HPDE6-E6E7 (cell line): ENCODE measurements around the gene KCND2.

Experiments
- DNase-seq: peaks from one replicate; pipeline ENCODE4 v3.0.0; 2011; ENCODE audit warnings: missing footprints; ENCODE audit errors: extremely low spot score

Gene KCND2

DNA sequence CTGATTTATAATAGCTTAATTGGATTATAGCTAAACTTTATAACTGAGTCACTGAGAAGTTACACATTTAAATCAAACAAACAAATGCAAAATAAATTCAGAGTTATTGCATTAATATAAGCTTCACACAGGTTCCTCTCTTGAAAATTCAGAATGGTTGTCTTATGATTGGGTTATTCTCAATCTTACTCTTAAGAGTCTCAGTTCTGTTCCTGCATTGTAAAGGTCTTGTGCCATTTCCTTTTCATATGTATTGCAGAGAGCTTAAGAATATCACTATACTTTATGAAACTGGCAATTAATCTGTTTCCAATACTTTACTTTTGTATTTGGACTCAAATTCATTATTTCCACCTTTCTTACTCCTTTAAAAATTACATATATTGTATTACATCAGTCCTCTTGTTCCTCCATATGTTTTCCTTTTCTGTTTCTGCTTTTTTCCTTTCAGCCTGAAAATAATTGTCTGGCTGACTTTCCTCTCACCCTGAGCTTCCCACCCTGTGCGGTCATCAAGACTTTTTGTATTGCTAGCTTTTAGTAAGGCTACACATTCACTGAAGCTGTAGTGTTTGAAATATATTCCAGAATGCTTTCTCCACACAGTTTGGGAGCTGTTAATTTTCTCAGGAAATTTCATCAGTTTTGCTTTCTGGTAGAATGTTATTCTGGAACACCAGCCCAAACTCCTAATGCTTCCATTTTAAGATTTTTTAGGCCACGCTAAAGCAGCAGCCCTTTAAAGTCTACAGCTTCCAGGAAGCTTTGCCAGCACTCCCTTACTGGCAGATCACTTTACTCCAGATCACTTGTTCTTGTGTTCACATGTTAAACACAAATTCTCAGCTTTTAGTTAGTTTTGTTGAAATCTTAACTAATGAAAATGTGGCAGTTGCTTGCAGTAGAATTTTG lies 139.4 kb downstream of the KCND2 start:
- DNase-seq, result no peak

DNA sequence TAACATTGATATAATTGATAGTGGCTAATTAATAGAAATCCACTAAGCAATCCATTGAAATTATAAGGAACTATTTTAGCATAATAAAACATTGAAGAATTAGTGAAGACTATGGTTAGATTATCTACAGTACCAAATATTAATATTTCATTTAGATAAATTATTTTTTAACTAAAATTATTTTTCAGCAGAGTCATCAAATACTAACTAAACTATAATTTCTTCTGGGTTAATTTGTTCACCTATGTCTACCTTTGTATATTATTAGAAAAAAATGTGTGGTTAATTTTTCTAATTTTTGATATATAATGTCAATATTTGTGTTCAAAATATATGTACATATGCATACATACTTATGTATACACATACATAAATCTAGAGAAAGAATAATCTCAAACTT lies 140.2 kb downstream of the KCND2 start:
- DNase-seq, result no peak

DNA sequence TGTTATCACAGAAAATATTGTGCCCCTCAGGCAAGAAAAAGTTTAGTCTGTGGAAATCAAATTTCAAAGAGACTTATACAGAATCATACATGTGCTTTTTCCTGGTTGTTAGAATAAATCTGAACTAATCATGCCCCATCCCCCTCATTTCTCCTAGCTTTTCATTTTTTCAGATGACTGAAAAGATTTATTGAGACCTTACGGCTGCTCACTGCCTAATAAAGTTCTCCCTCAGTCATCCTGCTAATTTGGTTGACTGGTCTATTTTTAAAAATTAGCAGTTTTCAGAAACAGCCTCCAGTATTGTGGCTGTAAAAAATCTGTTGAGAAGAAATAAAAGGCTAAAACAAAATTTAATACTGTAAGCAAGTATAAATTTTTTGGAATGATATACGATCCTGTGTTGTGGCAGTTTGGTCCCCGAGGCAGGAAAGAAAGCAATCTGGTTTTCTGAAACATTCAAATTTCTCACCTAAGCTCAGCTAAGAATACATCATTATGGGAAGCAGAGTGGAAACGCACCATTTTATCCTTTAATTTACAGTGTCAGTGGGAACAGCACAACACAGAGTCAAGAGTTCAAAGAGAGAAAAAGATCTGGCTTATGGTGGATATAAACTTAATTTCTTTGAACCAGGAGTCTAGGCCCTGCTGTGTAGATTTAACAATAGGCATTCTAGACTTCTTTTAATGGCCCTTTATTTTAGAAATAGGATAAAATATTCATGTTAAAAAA lies 144.4 kb downstream of the KCND2 start:
- DNase-seq, result no peak

DNA sequence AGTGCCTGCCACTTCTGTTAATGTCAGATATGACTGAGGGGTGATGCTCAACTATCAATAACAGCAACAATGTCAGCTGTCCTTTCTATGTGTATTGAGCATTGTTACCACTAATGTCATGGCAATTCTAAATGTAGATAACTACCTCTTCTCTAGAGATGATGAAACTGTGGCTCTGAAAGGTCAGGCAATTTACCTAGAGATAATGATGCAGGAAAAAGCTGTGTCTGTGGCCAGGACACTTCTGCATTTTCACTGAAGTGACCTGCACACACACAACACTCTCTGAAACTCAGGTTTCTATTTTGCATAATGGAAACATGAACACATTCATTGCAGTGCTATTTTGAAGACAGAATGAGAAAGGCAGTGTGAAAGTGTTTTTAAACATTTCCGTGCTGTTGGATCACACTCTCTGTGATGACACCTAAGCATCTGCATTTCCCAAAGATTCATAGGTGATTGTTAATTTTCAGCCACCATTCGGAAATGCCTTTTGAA lies 148.2 kb downstream of the KCND2 start:
- DNase-seq, result no peak

DNA sequence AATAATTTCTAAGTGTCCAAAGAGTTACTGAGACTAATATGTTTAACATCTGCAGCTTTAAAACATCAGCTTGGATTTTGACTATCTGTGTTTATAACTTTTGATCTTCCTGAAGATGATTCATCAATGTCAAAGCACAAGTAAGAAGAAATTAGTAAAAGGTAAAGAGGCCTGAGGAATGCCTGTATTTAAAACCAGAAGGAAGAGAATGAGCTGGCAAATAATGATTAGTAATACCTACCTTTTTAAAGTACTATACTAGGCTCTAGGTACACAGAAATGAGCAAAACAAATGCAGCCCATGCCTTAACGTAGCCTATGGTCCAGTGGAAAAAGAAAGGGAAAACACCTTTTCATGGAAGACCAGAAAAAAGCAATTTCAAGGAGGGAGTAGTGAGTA lies 158.0 kb downstream of the KCND2 start:
- DNase-seq, result no peak

DNA sequence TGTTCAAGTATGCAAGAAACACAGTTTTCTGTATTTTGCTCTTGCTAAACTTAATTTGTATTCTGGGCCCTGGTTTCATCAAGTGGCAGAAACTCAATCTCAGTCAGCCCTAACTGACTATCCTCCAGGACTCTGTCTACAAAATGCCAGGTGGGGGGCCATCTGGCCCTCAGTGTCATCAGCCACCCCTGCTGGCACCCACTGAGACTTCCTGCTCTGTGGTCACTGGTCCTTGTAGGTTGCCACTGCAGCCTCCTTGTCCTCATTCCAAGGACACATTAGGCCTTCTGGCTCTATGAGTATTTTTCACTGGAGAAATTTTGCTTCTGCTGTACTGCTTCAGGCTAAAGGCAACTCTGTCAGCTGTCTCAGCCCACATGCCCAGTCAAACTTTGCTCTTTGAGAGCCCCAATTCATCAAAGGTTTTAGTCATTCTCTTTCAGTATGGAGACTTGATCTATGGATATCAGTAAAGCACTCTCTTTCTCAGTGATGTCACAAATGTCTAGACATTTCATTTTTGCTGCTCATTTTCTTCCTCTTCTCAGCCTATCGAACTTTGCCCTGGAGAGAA lies 163.6 kb downstream of the KCND2 start:
- DNase-seq, result no peak

DNA sequence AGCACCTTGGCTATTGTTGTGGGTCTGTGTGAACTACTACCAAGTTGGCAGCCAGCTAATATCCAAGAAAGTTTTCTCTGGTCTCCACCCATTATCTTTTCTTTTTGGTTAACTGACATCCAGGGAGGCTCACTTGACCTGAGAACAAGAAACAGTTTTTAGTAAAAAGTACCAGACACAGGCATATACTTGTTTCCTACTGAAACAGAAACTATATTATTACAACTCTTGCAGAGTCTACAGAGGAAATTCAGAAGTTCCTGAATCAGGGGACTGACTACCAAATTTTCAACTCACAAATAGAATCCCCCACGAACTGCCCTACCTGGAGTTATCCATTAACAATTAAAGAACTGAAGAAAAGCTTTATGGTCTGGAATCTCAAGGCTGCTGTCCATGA lies 168.9 kb downstream of the KCND2 start:
- DNase-seq, result no peak

DNA sequence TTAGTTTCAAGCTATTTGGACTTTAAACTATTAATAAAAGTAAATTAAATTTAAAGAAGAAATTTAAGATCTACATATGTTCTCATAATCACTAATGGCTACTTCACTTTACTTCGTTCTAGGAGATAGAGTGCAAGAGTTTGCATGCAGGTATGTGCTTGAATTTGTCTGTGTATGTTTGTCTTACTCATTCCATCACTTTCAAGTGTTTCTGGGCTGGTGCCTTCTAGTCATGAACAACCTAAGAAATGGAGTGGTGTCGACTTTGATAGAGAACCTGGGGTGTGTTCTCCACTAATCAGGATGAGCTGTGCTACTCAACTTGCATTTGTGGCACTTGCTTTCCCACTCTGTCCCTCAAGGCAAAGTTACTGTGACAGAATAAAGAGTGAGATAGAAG lies 169.9 kb downstream of the KCND2 start:
- no peak for DNase-seq

DNA sequence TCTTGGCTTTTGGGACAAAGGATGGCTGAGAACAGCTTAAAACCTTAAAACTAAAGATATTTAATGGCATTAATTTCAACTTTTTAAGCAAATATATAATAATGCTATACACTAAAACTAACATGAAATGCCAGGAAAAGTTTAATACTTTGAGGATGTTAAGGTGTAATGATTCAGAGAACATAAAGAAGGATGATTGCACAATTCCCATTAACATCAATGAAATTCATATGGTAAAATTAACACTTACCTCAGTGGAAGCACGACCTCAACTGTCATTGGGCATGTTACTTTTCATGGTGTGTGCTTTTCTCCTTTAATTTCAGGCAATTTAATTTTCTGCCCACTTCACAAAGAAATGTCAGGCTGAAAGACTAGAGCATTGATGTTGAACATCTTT lies 171.7 kb downstream of the KCND2 start:
- no peak for DNase-seq

DNA sequence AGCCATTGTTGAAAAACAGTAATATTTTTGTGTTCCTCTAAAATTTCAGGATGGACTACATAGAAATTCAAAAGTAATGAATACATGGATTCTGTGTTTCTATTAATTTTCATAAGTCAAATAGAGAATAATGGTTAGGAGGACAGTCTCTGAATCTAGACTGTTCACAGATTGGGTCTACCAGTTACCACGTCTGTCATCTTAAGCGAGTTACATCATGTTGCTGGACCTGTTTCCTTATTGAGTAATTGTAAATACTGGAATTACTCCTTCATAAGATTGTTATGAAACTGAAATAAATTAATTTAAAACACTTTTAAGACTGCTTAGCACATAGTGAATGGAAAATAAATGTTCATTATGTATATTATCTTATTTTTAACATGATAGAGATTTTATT lies 172.3 kb downstream of the KCND2 start:
- peak; percentile 6 for DNase-seq

DNA sequence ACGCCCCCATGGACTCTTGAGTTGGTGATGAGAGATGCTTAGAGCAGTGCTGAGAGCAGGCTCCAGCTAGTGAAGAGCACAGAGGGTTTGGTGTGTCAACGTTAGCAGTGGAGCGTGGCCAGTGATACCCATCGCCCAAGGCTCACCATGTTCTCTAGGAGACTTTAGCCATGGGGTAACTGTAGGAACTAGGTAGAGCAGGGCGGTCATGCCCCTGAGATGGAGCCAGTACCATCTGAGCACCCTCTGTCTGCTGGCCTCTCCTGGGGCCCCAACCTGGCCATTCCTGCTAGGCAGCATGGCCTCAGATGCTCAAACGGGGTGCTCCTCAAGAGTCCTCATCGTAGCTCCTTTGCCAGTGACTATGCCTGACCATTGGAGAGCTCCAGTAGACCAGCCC lies 179.7 kb downstream of the KCND2 start:
- no peak for DNase-seq

DNA sequence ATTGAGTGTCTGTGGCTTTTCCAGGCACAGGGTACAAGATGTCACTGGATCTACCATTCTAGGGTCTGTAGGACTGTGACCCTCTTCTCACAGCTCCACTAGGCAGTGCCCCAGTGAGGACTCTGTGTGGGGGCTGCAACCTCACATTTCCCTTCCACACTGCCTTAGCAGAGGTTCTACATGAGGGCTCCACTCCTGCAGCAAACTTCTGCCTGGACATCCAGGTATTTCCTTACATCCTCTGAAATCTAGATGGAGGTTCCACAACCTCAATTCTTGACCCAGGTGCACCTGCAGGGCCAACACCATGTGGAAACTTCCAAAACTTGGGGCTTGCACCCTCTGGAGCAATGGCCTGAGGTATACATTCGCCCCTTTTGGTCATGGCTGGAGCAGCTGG lies 183.7 kb downstream of the KCND2 start:
- DNase-seq, result no peak

DNA sequence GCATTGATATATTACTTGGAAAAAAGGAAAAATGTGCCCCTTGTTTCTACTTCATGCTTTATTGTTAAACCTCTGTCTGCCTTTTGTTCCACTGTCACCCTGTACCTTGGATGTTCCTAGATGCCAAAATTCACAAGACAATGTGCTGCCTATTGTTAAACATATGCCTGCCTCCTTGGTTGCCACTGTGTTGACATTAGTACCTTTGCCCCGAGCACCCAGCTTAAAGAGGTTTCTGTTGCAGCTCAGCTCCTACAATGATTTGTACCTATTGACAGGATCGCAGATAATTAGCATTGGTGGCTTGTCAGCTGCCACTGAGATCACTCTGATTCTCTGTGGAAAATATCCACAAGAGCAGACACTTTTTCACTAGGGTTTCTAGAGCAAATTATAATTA lies 188.0 kb downstream of the KCND2 start:
- no peak for DNase-seq

DNA sequence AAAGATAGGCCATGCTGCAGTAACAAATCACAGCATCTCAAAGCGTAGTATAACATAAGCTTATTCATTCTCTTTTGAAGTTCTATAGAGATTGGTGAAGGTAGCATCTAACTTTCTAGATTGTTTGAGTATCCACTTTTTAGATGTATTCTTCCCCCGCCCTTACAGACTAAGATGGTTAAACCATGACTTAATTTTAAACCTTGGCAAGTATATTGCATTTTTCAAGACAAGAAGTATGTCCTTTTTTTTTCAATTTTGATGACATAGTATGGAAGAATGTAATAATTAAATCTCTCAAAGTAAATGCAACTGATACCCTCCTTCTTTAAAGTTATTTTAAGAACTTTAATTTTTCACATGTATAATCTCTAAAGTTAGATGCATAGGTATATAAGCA lies 190.0 kb downstream of the KCND2 start:
- DNase-seq, result no peak

DNA sequence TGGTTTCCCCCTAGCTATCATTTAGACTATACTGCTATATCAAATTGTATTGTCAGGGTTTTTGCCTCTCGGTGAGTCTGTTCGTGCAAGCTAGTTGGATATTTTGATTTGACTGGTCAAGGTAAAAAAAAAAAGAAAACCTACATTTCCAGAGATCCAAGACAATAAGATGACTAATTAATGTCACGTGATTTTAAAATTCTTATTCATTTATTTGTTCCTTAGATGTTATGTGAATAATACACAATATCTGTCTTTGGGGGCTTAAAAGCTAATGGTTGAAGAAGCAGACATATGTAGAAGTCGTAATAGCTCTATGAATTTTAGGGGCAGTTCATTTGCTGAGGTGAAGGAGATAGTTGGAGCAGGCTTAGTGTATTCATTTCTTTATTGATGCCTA lies 191.1 kb downstream of the KCND2 start:
- DNase-seq, result no peak

DNA sequence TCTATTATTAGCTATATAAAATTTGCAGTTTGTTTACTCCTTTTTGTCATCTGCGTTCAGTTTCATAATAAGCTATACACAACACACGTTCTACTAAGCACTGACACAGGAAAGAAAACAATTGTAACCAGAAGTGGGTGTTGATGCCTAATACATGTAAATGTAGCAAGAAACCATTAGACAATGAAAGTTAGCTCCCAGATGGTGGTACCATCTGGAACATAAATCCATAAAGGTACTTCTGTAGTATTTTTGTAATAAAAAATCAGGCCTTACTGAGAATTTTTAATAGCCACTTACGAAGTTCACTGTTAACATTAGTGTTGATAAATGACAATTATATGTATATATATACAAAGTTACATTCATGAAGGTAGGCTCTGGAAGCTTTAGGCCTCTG lies 194.7 kb downstream of the KCND2 start:
- no peak for DNase-seq

DNA sequence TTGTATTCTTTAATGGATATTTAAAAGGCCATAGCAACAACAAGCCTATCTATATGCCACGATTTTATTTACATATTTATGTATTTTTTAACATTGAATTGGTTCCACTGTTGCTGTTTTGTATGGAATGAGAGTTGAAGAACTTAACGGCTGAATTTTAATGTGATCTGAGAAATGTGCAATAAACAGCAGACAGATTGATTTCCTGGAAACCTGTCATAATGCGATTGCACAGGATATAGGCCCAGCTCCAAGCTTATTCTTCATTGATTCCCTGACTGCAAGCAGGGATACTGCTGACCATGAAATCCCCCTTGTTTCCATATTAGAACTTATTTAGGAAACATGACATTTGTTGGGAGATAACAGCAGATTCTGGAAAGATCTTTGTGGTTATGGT lies 195.6 kb downstream of the KCND2 start:
- no peak for DNase-seq

DNA sequence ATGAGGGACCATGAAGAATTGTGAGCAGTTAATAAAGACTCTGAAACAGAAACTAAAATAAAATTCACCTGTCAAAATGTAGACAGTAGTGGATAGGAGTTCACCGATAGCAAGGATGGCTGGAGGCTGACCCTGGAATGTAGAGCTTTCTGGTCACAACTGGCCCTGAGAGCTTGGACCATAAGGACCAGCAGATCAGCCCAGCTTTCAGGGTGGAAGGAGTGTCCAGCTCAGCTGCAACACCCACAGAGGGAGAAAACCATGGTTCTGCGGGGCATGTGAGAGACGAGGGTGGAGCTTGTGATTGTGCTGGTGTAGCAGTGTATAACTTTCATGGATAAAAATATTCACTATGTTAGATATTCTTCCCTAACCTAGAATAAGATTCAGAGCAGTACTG lies 199.9 kb downstream of the KCND2 start:
- DNase-seq, result no peak

DNA sequence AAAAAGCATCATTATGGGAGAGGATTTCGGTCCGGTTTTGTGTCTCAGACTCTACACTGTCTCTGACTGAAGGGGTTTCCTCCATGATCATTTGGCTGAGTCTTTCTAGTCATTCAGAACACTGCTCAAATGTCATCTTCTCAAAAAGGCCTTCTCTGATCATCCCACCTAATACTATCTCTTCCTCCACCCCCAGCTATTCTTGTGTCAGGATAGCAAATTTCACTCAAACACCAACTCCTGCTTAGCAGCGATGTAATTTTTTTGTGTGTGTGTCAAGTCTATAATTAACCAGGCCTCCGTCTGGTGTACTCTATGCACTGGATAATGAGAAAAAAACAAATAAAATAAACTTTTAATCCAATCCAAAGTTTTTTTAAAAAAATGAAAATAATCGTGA lies 200.4 kb downstream of the KCND2 start:
- no peak for DNase-seq

DNA sequence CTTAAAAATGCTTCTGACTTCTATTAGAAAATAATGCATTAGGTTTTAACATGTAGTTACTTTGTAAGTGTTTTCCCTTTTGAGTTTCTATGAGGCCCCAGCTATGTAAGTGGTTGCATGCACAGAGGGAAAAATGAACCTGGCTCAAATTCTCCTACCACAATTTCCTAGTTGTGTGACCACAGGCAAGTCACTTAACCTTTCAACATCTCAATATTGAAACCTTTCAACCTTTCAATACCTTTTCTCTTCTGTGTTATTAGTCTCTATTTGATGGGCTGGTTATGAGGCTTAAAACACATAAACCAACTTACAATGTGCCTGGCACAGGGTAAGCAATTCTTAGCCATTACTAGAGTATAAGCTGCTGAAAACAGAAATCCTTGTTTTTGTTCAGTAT lies 203.0 kb downstream of the KCND2 start:
- DNase-seq, result no peak

DNA sequence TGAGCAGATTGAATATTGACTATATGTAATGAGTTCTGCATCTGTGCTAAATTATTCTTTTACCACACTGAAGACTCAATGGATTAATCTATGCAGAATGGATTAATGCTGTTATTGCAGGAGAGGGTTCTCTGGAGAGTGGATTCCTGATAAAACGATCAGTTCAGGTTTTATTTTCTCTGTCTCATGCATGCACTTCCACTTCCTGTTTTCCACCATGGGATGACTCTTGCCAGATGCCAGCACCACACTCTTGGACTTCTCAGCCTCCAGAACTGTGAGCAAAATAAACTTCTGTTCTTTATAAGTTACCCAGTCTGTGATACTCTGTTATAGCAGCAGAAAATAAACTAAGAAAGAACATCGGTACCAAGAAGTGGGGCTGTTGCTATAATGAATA lies 207.5 kb downstream of the KCND2 start:
- no peak for DNase-seq

DNA sequence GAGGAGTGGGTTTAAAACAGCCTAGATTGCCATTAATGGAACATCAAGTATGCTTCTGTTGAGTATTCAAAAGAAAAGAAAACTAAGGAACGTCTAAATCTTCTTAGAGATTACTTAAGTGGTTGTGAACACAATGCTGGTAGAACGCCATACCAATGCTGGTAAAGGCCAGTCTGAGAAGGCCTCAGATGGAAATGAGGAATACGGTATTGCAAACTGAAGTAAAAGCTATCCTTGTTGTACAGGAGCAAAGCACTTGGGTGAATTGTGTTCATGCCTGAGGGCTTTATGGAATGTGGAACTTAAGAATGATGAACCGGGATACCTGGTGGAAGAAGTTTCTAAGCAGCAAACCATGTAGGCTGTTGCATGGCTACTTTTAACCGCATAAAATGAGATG lies 208.0 kb downstream of the KCND2 start:
- DNase-seq, result no peak

DNA sequence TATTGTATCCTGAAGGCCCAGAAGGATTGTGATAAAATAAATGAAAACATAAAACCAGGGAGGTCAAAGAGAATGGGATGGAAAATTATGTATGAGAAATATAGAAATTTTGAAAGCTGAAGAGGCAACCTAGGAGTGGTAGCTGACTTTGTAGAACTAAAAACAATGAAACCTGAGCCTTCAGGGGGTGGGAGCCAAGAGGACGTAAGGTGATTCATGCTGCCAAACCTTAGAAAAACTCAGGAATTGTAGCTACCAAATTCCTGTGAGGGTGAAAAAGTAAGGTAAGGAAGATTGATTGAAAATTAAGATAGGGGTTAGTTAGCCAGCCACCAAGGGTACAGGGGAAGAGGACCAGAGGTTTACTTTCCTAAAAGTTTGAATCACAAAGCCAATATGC lies 213.2 kb downstream of the KCND2 start:
- peak; percentile 3 for DNase-seq
